ENCODE measurements around the gene ARHGEF3. TPM values are rescaled to one million over a fixed set of nuclear protein-coding genes. Genes with fewer than 3 reads are reported as not detected.

The ARHGEF3 gene
- total and polyA plus RNA-seq, 2 experiments from 2014 or later: 41.7 to 63.8 TPM

GRCh38 chr3:56792193-56792592 is 9.6 kb downstream of the ARHGEF3 start:
- peaks cover 11% of the 10 kb centered on the region for H3K4me1 ChIP-seq (ENCODE audit: insufficient read depth)
- peaks cover 96% of the 10 kb centered on the region for H3K79me2 ChIP-seq
- WGBS (ENCODE audit: low lambda C conversion rate, missing lambda C conversion rate): 92% methylated on average over 1 of the region's 1 CpG

GRCh38 chr3:56790016-56790821 is 11.5 kb downstream of the ARHGEF3 start:
- Histone ChIP-seq H3K4me1 (ENCODE audit: insufficient read depth) (no peaks in the 10 kb centered on the region), H3K27ac (no peak overlapping the region)
- WGBS (ENCODE audit: low lambda C conversion rate, missing lambda C conversion rate): 85% methylated on average over 6 of the region's 6 CpGs

More at GRCh38 chr3:56792193-56792592, 9.6 kb downstream of the ARHGEF3 start:
- TF ChIP-seq CTCF (IDR thresholded peaks at IDR 0.05; ENCODE audit: poor library complexity) (no peak), EZH2phosphoT487 (IDR thresholded peaks at IDR 0.05; ENCODE audit: low read depth, severe bottlenecking, unreplicated experiment) (no peak), EZH2 (IDR thresholded peaks at IDR 0.05; ENCODE audit: borderline replicate concordance) (no peak)
- Histone ChIP-seq H3K4me2 (no peak overlapping the region), H2AFZ (no peak overlapping the region), H3K4me3 (no peak overlapping the region), H3K9me2 (replicated peaks; ENCODE audit: insufficient read depth) (no peaks in the 10 kb centered on the region), H3K27me3 (no peaks in the 10 kb centered on the region), H3K27ac (no peak overlapping the region), H3K36me3 (replicated peaks; ENCODE audit: insufficient read depth, low read depth) (no peaks in the 10 kb centered on the region), H4K20me1 (ENCODE audit: insufficient read depth, poor library complexity, severe bottlenecking) (peaks cover 61% of the 10 kb centered on the region), H3K9me3 (ENCODE audit: low read depth) (no peaks in the 10 kb centered on the region)
- no peak for DNase-seq (ENCODE audit: low spot score)

GRCh38 chr3:56789076-56789475 is 12.7 kb downstream of the ARHGEF3 start:
- Histone ChIP-seq H3K9me2 (replicated peaks; ENCODE audit: insufficient read depth) (no peaks in the 10 kb centered on the region), H3K27me3 (no peaks in the 10 kb centered on the region), H3K4me1 (ENCODE audit: insufficient read depth) (peaks cover 7% of the 10 kb centered on the region), H3K9me3 (ENCODE audit: low read depth) (no peaks in the 10 kb centered on the region), H3K36me3 (replicated peaks; ENCODE audit: insufficient read depth, low read depth) (no peaks in the 10 kb centered on the region), H2AFZ (no peak overlapping the region), H3K79me2 (peaks cover 97% of the 10 kb centered on the region), H3K4me2 (no peak overlapping the region), H3K4me3 (no peak overlapping the region), H4K20me1 (ENCODE audit: insufficient read depth, poor library complexity, severe bottlenecking) (peaks cover 66% of the 10 kb centered on the region), H3K27ac (no peak overlapping the region)
- DNase-seq (ENCODE audit: low spot score): no peak
- TF ChIP-seq CTCF (IDR thresholded peaks at IDR 0.05; ENCODE audit: poor library complexity) (no peak), EZH2phosphoT487 (IDR thresholded peaks at IDR 0.05; ENCODE audit: low read depth, severe bottlenecking, unreplicated experiment) (no peak), EZH2 (IDR thresholded peaks at IDR 0.05; ENCODE audit: borderline replicate concordance) (no peak)
- 92% methylated on average over 3 of the region's 3 CpGs for WGBS (ENCODE audit: low lambda C conversion rate, missing lambda C conversion rate)

More at GRCh38 chr3:56790016-56790821, 11.5 kb downstream of the ARHGEF3 start:
- Histone ChIP-seq H3K9me3 (ENCODE audit: low read depth) (no peaks in the 10 kb centered on the region), H3K36me3 (replicated peaks; ENCODE audit: insufficient read depth, low read depth) (no peaks in the 10 kb centered on the region), H3K79me2 (peaks cover 96% of the 10 kb centered on the region), H3K9me2 (replicated peaks; ENCODE audit: insufficient read depth) (no peaks in the 10 kb centered on the region), H3K27me3 (no peaks in the 10 kb centered on the region), H3K4me3 (no peak overlapping the region), H3K4me2 (no peak overlapping the region), H2AFZ (no peak overlapping the region), H4K20me1 (ENCODE audit: insufficient read depth, poor library complexity, severe bottlenecking) (peaks cover 65% of the 10 kb centered on the region)
- no peak for DNase-seq (ENCODE audit: low spot score)
- TF ChIP-seq CTCF (IDR thresholded peaks at IDR 0.05; ENCODE audit: poor library complexity): no peak
- TF ChIP-seq EZH2 (IDR thresholded peaks at IDR 0.05; ENCODE audit: borderline replicate concordance): no peak
- TF ChIP-seq EZH2phosphoT487 (IDR thresholded peaks at IDR 0.05; ENCODE audit: low read depth, severe bottlenecking, unreplicated experiment): no peak
